ENCODE results near the gene EARS2. TPM values are rescaled to one million over a fixed set of nuclear protein-coding genes. Genes with fewer than 3 reads are reported as not detected.

Gene EARS2
- total RNA-seq, 2 donors from 2014 or later, result 15.3 to 18.1 TPM

- Histone ChIP-seq H3K27me3 (no peaks in the 10 kb centered on the region), H3K36me3 (peaks cover 66% of the 10 kb centered on the region), H3K4me1 (peaks cover 0 to 23% of the 10 kb centered on the region in 2 donors), H3K9me3 (no peaks in the 10 kb centered on the region), H3K27ac (peak overlapping the region in 1 of 2 donors; percentile 26), H3K4me3 (no peak overlapping the region)
- DNase-seq (ENCODE audit: low spot score), result no peak
- no peak for TF ChIP-seq CTCF (IDR thresholded peaks at IDR 0.05)
Measured at GRCh38 chr16:23580391-23580790, 23.2 kb upstream of the EARS2 start.

- Histone ChIP-seq H3K27me3 (no peaks in the 10 kb centered on the region), H3K27ac (no peak overlapping the region), H3K9me3 (no peaks in the 10 kb centered on the region), H3K4me3 (no peak overlapping the region), H3K36me3 (peaks cover 66% of the 10 kb centered on the region), H3K4me1 (peaks cover 0 to 17% of the 10 kb centered on the region in 2 donors)
- no peak for TF ChIP-seq CTCF (IDR thresholded peaks at IDR 0.05)
- DNase-seq (ENCODE audit: low spot score), result no peak
Measured at GRCh38 chr16:23579371-23579770, 22.2 kb upstream of the EARS2 start.

GRCh38 chr16:23578101-23578830 is 21.1 kb upstream of the EARS2 start:
- no peak for DNase-seq (ENCODE audit: low spot score)
- no peak overlapping the region for H3K4me3 ChIP-seq
- H3K27ac ChIP-seq, result peak overlapping the region; percentile 16 to 21
- H3K9me3 ChIP-seq, result no peaks in the 10 kb centered on the region
- TF ChIP-seq CTCF (IDR thresholded peaks at IDR 0.05), result no peak
- H3K4me1 ChIP-seq, result peaks cover 0 to 17% of the 10 kb centered on the region in 2 donors
- peaks cover 69% of the 10 kb centered on the region for H3K36me3 ChIP-seq
- H3K27me3 ChIP-seq, result no peaks in the 10 kb centered on the region

- H3K4me3 ChIP-seq, result no peak overlapping the region
- DNase-seq (ENCODE audit: low spot score), result no peak
- H3K4me1 ChIP-seq, result peaks cover 0 to 17% of the 10 kb centered on the region in 2 donors
- TF ChIP-seq CTCF (IDR thresholded peaks at IDR 0.05), result no peak
- peaks cover 77% of the 10 kb centered on the region for H3K36me3 ChIP-seq
- no peak overlapping the region for H3K27ac ChIP-seq
- H3K27me3 ChIP-seq, result no peaks in the 10 kb centered on the region
- no peaks in the 10 kb centered on the region for H3K9me3 ChIP-seq
Measured at GRCh38 chr16:23577493-23577892, 20.3 kb upstream of the EARS2 start.

- H3K4me1 ChIP-seq, result peaks cover 0 to 17% of the 10 kb centered on the region in 2 donors
- H3K9me3 ChIP-seq, result no peaks in the 10 kb centered on the region
- no peak overlapping the region for H3K4me3 ChIP-seq
- no peak for TF ChIP-seq CTCF (IDR thresholded peaks at IDR 0.05)
- no peak overlapping the region for H3K27ac ChIP-seq
- no peak for DNase-seq (ENCODE audit: low spot score)
- peaks cover 78% of the 10 kb centered on the region for H3K36me3 ChIP-seq
- H3K27me3 ChIP-seq, result no peaks in the 10 kb centered on the region
Measured at GRCh38 chr16:23575834-23576233, 18.7 kb upstream of the EARS2 start.

- Histone ChIP-seq H3K27ac (no peak overlapping the region), H3K27me3 (no peaks in the 10 kb centered on the region), H3K9me3 (no peaks in the 10 kb centered on the region), H3K4me1 (peaks cover 0 to 16% of the 10 kb centered on the region in 2 donors), H3K36me3 (peaks cover 77% of the 10 kb centered on the region), H3K4me3 (no peak overlapping the region)
- no peak for DNase-seq (ENCODE audit: low spot score)
- TF ChIP-seq CTCF (IDR thresholded peaks at IDR 0.05), result no peak
Measured at GRCh38 chr16:23573817-23574216, 16.7 kb upstream of the EARS2 start.
